Stimulated activated effector memory CD8-positive, alpha-beta T cell treated with anti-CD3 and anti-CD28 coated beads, Interleukin-12 subunit alpha, Interleukin-12 subunit beta, amount 100 ng/mL, for 72 hours (primary cell): ENCODE results near the gene CFB.
"Not testable (repeated sequence)": the region's sequence is repeated elsewhere in the genome, so short reads cannot be mapped to it uniquely, and the experiment has no call there.

Experiments used
- ATAC-seq: fragments of 150-1000 bp; cut with Tn5 transposase; 2 replicates; pipeline ENCODE4 v1.10.0; 2021
- DNase-seq, 2 donors: peaks; one replicate each; pipeline ENCODE4 v3.0.0; 2021 to 2022; ENCODE audit warnings: low spot score in 2 of 2
- H3K27ac Mint-ChIP-seq: one replicate; pipeline ENCODE4 v1.8.0; 2022; ENCODE audit warnings: mild to moderate bottlenecking, mixed read lengths
- H3K36me3 Mint-ChIP-seq: one replicate; pipeline ENCODE4 v1.8.0; 2022; ENCODE audit warnings: mild to moderate bottlenecking, mixed read lengths
- H3K4me1 Mint-ChIP-seq: one replicate; pipeline ENCODE4 v1.8.0; 2022; ENCODE audit warnings: mixed read lengths
- H3K4me3 Mint-ChIP-seq: one replicate; pipeline ENCODE4 v1.8.0; 2022; ENCODE audit warnings: mild to moderate bottlenecking, mixed read lengths
- H3K9me3 Mint-ChIP-seq: one replicate; pipeline ENCODE4 v1.8.0; 2022; ENCODE audit warnings: mixed read lengths

CFB gene

GRCh38 chr6:31906727-31907126 is 39.2 kb upstream of the CFB start:
- not testable (repeated sequence) for ATAC-seq, DNase-seq, H3K9me3 Mint-ChIP-seq, H3K27ac Mint-ChIP-seq, H3K4me3 Mint-ChIP-seq
- Mint-ChIP-seq H3K4me1 (peaks cover 19% of the 10 kb centered on the region), H3K36me3 (peaks cover 14% of the 10 kb centered on the region)

DNA sequence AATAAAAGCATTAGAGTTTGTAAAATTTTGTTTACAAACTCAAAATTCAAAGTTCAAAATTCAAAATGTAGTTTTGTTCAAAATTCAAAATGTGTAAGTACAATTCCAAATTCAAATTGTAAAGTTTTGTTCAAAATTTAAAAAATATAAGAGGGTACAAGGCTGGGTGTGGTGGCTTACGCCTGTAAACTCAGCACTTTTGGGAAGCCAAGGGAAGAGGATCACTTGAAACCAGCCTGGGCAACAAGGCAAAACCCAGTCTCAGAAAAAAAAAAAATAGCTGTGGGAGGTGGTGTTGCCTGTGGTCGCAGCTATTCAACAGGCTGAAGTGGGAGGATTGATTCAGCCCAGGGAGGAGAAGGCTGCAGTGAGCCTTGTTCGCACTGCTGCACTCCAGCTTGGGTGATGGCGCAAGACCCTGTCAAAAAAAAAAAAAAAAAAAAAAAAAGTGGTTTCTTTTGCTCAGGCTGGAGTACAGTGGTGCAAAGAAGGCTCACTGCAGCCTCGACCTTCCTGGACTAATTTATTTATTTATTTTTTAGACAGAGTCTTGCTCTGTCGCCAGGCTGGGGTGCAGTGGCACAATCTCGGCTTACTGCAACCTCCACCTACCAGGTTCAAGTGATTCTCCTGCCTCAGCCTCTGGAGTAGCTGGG is 38.6 kb upstream of the CFB start:
- H3K9me3 Mint-ChIP-seq = no peaks in the 10 kb centered on the region

GRCh38 chr6:31908255-31908654 is 37.6 kb upstream of the CFB start:
- not testable (repeated sequence) for H3K9me3 Mint-ChIP-seq, DNase-seq, H3K36me3 Mint-ChIP-seq, ATAC-seq, H3K27ac Mint-ChIP-seq, H3K4me3 Mint-ChIP-seq
- peaks cover 14% of the 10 kb centered on the region for H3K4me1 Mint-ChIP-seq

More for the DNA sequence above, 38.6 kb upstream of the CFB start:
- Mint-ChIP-seq H3K4me1 (peaks cover 20% of the 10 kb centered on the region), H3K4me3 (no peak overlapping the region), H3K27ac (no peak overlapping the region), H3K36me3 (peaks cover 9% of the 10 kb centered on the region)
- peak; percentile 53 for ATAC-seq
- no peak for DNase-seq

DNA sequence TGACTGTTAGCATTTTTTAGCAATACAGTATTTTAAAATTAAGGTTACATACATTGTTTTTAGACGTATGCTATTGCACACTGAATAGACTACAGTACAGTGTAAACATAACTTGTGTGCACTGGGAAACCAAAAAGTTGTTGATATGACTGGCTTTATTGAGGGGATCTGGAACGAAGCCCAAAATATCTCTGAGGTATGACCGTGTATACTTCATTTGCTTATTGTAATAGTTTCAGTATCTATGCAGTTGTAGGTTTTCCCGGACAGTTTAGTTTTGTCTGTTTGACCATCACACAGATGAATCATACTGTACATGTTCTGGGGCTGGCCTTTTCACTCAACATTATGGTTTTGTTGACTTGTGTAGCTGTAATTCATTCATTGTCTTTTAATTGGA is 37.1 kb upstream of the CFB start:
- H3K36me3 Mint-ChIP-seq = no peaks in the 10 kb centered on the region
- ATAC-seq = peak; percentile 91
- H3K27ac Mint-ChIP-seq = no peak overlapping the region
- no peaks in the 10 kb centered on the region for H3K9me3 Mint-ChIP-seq
- peaks cover 13% of the 10 kb centered on the region for H3K4me1 Mint-ChIP-seq
- H3K4me3 Mint-ChIP-seq = no peak overlapping the region
- DNase-seq = no peak

DNA sequence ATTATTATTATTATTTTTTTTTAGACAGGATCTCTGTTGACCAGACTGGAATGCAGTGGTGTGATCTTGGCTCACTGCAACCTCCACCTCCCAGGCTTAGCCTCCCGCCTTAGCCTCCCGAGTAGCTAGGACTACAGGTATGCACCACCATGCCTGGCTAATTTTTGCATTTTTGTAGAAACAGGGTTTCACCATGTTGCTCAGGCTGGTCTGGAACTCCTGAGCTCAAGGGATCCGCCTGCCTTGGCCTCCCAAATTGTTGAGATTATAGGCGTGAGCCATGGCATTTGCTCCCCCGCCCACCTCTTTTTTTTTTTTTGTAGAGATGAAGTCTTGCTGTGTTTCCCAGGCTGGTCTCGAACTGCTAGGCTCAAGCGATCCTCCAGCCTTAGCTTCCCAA is 36.6 kb upstream of the CFB start:
- H3K36me3 Mint-ChIP-seq, H3K4me3 Mint-ChIP-seq, ATAC-seq, H3K27ac Mint-ChIP-seq, DNase-seq, H3K9me3 Mint-ChIP-seq: not testable (repeated sequence)
- H3K4me1 Mint-ChIP-seq = peaks cover 13% of the 10 kb centered on the region

DNA sequence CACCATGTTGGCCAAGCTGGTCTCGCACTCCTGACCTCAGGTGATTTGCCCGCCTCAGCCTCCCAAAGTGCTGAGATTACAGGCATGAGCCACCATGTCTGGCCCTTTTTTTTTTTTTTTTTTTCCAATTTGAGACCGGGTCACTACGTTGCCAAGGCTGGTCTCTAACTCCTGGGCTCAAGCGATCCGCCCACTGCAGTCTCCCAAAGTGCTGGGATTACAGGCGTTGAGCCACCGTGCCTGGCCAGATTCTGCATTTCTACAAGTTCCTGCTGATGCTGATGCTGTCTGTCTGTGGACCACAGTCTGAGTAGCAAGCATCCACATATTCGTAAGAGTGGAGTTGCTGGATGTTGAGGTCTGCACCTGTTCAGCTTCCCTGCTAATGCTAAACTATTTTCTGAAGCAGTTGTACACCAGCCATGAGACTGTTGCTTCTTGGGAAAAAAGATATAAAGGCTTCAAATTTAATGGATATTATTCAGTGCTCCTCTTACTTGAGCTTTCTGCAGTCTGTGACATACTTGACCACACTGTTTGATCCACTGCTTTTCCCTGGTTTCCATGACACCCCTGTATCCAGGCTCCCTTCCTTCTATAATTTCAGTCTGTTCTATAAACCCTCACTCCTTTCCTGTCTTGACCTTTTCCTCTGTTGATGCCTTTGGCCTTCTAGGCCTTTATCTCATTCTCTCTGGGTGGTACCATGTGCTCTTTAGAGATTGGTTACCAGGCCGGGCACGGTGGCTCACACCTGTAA is 33.9 kb upstream of the CFB start:
- DNase-seq = no peak
- no peak for ATAC-seq
- H3K36me3 Mint-ChIP-seq = no peaks in the 10 kb centered on the region
- no peak overlapping the region for H3K27ac Mint-ChIP-seq
- no peaks in the 10 kb centered on the region for H3K9me3 Mint-ChIP-seq
- H3K4me3 Mint-ChIP-seq = no peak overlapping the region
- peaks cover 13% of the 10 kb centered on the region for H3K4me1 Mint-ChIP-seq

DNA sequence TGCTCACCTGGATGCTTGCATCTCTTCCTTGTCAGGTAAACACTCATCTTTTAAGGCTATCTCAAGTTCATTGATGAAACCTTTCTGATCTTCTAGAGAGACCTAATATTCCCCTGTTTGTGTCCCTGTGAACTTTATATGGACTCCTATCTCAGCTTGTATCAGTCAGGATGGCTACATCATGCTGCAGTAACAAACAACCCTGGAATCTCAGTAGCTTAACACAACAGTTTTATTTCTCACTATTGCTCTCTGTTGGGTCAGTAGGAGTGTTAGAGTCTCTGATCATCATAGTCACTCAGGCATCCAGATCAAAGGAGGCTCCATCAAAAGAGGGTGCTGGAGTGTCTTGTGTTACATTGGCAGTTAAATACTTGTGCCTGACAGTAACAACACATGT is 30.5 kb upstream of the CFB start:
- no peak for DNase-seq
- H3K27ac Mint-ChIP-seq = no peak overlapping the region

GRCh38 chr6:31915756-31916155 is 30.1 kb upstream of the CFB start:
- no peak for DNase-seq
- Mint-ChIP-seq H3K27ac (no peak overlapping the region), H3K36me3 (no peaks in the 10 kb centered on the region), H3K9me3 (no peaks in the 10 kb centered on the region), H3K4me3 (no peak overlapping the region), H3K4me1 (peaks cover 6% of the 10 kb centered on the region)
- no peak for ATAC-seq

More for the DNA sequence above, 30.5 kb upstream of the CFB start:
- H3K4me1 Mint-ChIP-seq = peaks cover 6% of the 10 kb centered on the region
- no peak overlapping the region for H3K4me3 Mint-ChIP-seq
- H3K9me3 Mint-ChIP-seq = no peaks in the 10 kb centered on the region
- ATAC-seq = no peak
- no peaks in the 10 kb centered on the region for H3K36me3 Mint-ChIP-seq

DNA sequence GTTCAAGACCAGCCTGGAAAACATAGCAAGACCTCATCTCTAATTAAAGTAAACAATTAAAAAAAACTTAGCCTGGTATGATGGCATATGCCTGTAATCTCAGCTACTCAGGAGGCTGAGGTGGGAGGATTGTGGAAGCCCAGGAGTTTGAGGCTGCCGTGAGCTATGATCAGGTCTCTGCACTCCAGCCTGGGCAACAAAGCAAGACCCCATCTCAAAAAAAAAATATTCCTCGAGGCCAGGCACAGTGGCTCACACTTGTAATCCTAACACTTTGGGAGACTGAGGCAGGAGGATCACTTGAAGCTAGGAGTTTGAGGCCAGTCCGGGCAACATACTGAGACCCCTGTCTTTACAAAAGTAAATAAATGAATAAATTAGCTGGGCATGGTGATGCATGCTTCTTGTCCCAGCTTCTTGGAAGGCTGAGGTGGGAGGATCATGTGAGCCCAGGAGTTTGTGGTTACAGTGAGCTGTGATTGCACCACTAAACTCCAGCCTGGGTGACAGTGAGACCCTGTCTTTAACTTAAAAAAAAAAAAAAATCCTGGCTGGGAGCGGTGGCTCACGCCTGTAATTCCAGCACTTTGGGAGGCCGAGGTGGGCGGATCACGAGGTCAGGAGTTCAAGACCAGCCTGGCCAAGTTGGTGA is 27.7 kb upstream of the CFB start:
- no peak for ATAC-seq
- no peaks in the 10 kb centered on the region for H3K9me3 Mint-ChIP-seq
- no peak overlapping the region for H3K27ac Mint-ChIP-seq
- no peak for DNase-seq
- H3K4me3 Mint-ChIP-seq = no peak overlapping the region
- no peaks in the 10 kb centered on the region for H3K4me1 Mint-ChIP-seq
- no peaks in the 10 kb centered on the region for H3K36me3 Mint-ChIP-seq

DNA sequence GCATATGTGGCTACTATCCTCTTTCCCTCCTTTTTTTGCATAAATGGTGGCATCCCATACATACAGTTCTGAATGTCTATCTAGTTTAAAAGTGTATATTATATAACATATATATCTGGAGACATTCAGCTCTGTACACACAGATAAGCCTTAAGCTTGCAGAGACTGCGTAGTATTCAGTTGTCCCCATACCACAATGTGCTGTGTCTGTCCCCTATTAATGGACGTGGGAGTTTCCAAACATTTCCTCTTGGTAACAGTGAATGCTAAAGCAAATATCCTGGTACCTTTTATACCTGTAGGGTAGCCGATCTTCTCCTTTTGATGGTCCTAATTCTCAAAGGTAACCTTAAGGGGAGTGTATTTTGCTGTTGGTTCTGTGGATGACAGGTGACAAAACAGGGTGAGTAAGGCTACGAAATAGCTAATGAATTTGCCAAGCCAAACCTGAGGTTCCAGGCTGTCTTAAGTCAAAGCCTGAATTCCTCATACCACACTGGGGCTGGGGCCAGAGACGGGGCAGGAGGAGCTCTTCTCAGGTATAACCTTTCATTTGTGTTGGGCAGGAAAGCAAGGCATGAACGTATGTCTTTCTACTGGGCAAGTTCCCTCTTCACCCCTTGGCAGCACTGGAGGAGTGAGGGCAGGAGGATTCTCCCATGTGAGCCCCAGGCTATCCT is 26.1 kb upstream of the CFB start:
- Mint-ChIP-seq H3K36me3 (no peaks in the 10 kb centered on the region), H3K9me3 (no peaks in the 10 kb centered on the region), H3K4me1 (no peaks in the 10 kb centered on the region), H3K27ac (no peak overlapping the region), H3K4me3 (no peak overlapping the region)
- DNase-seq (no peak), ATAC-seq (no peak)

- Mint-ChIP-seq H3K27ac (no peak overlapping the region), H3K4me1 (no peaks in the 10 kb centered on the region), H3K9me3 (no peaks in the 10 kb centered on the region), H3K36me3 (no peaks in the 10 kb centered on the region), H3K4me3 (no peak overlapping the region)
- DNase-seq (no peak), ATAC-seq (no peak)
These were observed 25.1 kb upstream of the CFB start for GRCh38 chr6:31920811-31921210.

- Mint-ChIP-seq H3K27ac (no peak overlapping the region), H3K36me3 (no peaks in the 10 kb centered on the region), H3K9me3 (no peaks in the 10 kb centered on the region), H3K4me1 (no peaks in the 10 kb centered on the region), H3K4me3 (no peak overlapping the region)
- DNase-seq = no peak
- peak; percentile 56 for ATAC-seq
These were observed 23.0 kb upstream of the CFB start for GRCh38 chr6:31922942-31923341.

DNA sequence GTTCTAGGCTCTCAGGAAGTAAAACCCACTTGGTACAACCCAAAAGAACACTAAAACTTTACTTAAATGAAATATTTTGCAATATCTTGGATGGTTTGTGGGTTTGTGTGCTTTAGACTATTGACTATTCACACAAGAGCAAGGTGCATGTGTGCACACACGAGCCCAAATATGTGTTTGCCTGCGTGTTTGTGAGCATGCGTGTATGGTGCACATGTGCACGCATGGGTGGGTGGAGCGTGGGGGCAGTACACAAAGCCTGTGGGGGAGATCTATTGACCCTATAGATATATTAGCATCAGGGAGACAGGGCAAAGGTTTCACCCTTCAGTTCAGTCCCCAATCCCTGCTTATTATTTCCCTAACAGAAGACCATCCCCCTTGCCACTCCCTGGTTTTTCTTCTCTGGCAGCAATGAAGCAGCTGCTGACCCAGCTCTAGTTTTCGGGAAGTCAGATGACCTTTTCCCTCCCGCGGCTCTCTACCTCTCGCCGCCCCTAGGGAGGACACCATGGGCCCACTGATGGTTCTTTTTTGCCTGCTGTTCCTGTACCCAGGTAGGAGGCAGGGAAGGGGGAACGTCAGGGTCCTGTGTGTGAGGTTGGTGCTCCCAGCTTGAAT is 18.5 kb upstream of the CFB start, which contains the start of gene C2:
C2 (plus strand) TSS at position 476 of the 621 bp plus-strand sequence; CDS start at position 512, 36 bp downstream.
- Mint-ChIP-seq H3K36me3 (no peaks in the 10 kb centered on the region), H3K4me3 (no peak within 1 kb of the TSS), H3K4me1 (no peaks in the 10 kb centered on the region), H3K9me3 (no peaks in the 10 kb centered on the region), H3K27ac (no peak within 1 kb of the TSS)
- DNase-seq = no peak
- ATAC-seq = no peak

DNA sequence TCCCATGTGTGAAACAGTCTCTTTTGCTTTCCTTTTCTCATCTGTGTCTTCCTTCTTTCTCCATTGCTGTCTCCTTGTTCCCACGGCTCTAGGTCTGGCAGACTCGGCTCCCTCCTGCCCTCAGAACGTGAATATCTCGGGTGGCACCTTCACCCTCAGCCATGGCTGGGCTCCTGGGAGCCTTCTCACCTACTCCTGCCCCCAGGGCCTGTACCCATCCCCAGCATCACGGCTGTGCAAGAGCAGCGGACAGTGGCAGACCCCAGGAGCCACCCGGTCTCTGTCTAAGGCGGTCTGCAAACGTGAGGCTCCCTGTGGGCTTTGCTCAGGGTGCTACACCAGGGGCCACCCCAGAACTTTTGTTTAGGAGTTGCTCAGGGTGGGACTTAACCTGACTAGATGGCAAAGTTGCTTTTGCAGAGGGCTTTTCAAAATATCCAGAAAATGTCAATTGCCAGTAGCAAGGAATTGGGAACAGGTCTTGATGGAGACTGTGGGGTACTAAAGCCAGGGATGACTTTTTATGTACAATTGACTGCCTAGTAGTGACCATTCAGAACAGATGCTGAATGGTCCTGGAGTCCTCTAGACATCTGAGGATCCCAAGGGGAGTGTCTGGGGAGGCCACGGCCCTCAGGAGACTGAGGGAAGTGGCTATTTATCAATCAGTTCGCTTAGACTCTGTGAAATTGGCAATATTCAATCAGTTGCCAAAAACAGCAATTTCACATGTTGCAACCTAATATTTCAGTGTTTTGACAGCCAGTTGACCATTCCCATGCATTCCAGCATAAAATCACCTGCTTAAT is 17.8 kb upstream of the CFB start:
- DNase-seq (no peak), ATAC-seq (no peak)
- no peaks in the 10 kb centered on the region for H3K36me3 Mint-ChIP-seq
- H3K27ac Mint-ChIP-seq = no peak overlapping the region
- H3K9me3 Mint-ChIP-seq = no peaks in the 10 kb centered on the region
- no peak overlapping the region for H3K4me3 Mint-ChIP-seq
- no peaks in the 10 kb centered on the region for H3K4me1 Mint-ChIP-seq
